GM12891 (cell line): ENCODE measurements around the gene HCFC1.

Experiments
- POLR2A ChIP-seq: IDR thresholded peaks from 2 replicates; pipeline ENCODE4 v1.6.1; 2011; ENCODE audit warnings: low read depth, low read length, control low read depth
- POLR2AphosphoS5 ChIP-seq: IDR thresholded peaks from 2 replicates; pipeline ENCODE4 v1.6.1; 2011; ENCODE audit warnings: low read depth, low read length, control low read depth
- TAF1 ChIP-seq: IDR thresholded peaks from 2 replicates; pipeline ENCODE4 v1.6.1; 2011; ENCODE audit warnings: low read depth, low read length, control low read depth

DNA sequence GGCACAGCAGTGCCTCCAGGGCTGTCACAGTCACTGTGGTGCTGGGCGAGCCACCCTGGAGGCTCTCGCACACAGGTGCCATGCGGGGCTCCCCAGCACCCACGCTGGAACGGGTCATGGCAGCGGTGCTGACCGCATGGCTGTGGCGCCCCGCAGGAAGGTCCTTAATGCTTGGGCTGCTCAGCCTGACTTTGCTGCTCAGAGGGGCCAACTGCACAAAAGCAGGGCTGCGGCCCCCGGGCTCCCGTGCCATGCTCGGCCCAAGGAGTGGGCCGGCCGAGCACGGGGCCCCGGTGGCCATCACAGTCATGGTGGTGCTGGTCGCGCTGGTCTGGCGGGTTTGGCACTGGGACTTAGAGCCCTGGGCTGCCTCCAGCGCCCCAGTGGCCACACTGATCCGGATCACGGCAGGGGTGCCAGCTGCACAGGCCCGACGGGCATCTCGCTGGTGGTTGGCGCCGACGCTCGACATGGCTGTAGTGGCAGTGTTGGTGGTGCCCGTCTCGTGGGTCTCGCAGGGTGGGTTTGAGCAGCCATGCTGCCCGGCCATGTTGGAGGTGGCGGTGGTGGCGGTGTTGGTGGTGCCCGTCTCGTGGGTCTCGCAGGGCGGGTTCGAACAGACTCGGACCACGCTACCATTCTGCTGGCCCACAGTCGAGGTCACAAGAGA, 16.9 kb downstream of the HCFC1 start:
- no peak for TF ChIP-seq POLR2A
- no peak for TF ChIP-seq POLR2AphosphoS5
- no peak for TF ChIP-seq TAF1
